GM23248 (cell line): ENCODE results near the gene ZDHHC9.

Experiments used
- EZH2 ChIP-seq: fragments of 200-600 bp; sonication (generic); IDR thresholded peaks from 2 replicates; pipeline ENCODE4 v1.6.1; 2018; ENCODE audit warnings: antibody characterized with exemption, mild to moderate bottlenecking; ENCODE audit not compliant: insufficient read depth, poor library complexity, severe bottlenecking
- EZH2phosphoT487 ChIP-seq: fragments of 200-600 bp; sonication (generic); IDR thresholded peaks from 2 replicates; pipeline ENCODE4 v1.6.1; 2018; ENCODE audit warnings: antibody characterized with exemption, moderate library complexity, mild to moderate bottlenecking, low read depth; ENCODE audit not compliant: insufficient read depth

DNA sequence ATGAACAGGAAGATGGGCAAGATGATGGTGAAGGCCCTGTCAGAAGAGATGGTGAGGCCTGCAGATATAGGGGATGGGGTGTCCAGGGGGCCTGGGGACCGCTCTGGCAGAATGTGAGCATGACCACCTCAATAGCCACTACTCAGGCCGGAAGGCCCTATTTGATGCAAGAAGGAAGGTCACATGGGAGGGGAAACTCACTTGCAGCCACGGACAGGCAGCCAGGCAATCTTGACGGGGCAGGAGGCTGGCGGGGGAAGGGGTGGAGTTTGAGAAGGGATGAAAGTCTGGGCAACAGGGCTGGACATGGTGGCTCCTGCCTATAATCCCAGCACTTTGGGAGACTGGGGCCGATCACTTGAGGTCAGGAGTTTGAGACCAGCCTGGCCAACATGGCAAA is 55.2 kb downstream of the ZDHHC9 start:
- TF ChIP-seq EZH2phosphoT487 (no peak), EZH2 (no peak)
